Osteocyte (in vitro differentiated cells): Measurements from ENCODE around the gene SPRR2A. TPM values are rescaled to one million over a fixed set of nuclear protein-coding genes. Genes with fewer than 3 reads are reported as not detected.

Source experiments
- DNase-seq: peaks from one replicate; pipeline ENCODE4 v3.0.0; 2021; ENCODE audit warnings: mixed read lengths; ENCODE audit not compliant: unreplicated experiment; ENCODE audit errors: extremely low spot score
- H3K27ac Mint-ChIP-seq: one replicate; pipeline ENCODE4 v1.8.0; 2021; ENCODE audit warnings: mild to moderate bottlenecking, mixed read lengths; ENCODE audit not compliant: unreplicated experiment
- H3K27me3 Mint-ChIP-seq: one replicate; pipeline ENCODE4 v1.8.0; 2021; ENCODE audit warnings: mixed read lengths; ENCODE audit not compliant: unreplicated experiment
- H3K36me3 Mint-ChIP-seq: one replicate; pipeline ENCODE4 v1.8.0; 2021; ENCODE audit warnings: mixed read lengths; ENCODE audit not compliant: unreplicated experiment
- H3K4me1 Mint-ChIP-seq: one replicate; pipeline ENCODE4 v1.8.0; 2021; ENCODE audit warnings: mixed read lengths; ENCODE audit not compliant: unreplicated experiment
- H3K4me3 Mint-ChIP-seq: one replicate; pipeline ENCODE4 v1.8.0; 2021; ENCODE audit warnings: mild to moderate bottlenecking, moderate library complexity, mixed read lengths; ENCODE audit not compliant: unreplicated experiment
- H3K9me3 Mint-ChIP-seq: one replicate; pipeline ENCODE4 v1.8.0; 2021; ENCODE audit warnings: mixed read lengths; ENCODE audit not compliant: unreplicated experiment
- CTCF ChIP-seq: fragments of 200-600 bp; sonication (generic); IDR thresholded peaks from 2 replicates; pipeline ENCODE4 v1.5.0; 2021; ENCODE audit warnings: antibody characterized with exemption, mild to moderate bottlenecking, moderate library complexity
- total RNA-seq: library from RNA; stranded (reverse); gene quantifications from 2 replicates; pipeline ENCODE4 v1.2.1, GENCODE V29; 2021

Gene SPRR2A
- total RNA-seq, 1 donor from 2014 or later: not detected

GRCh38 chr1:153087652-153088051 lies 30.3 kb upstream of the SPRR2A start:
- H3K4me1 Mint-ChIP-seq: no peaks in the 10 kb centered on the region
- no peak overlapping the region for H3K4me3 Mint-ChIP-seq
- no peak for DNase-seq
- H3K36me3 Mint-ChIP-seq: no peaks in the 10 kb centered on the region
- TF ChIP-seq CTCF: no peak
- no peak overlapping the region for H3K27ac Mint-ChIP-seq
- no peaks in the 10 kb centered on the region for H3K27me3 Mint-ChIP-seq
- no peaks in the 10 kb centered on the region for H3K9me3 Mint-ChIP-seq

DNA sequence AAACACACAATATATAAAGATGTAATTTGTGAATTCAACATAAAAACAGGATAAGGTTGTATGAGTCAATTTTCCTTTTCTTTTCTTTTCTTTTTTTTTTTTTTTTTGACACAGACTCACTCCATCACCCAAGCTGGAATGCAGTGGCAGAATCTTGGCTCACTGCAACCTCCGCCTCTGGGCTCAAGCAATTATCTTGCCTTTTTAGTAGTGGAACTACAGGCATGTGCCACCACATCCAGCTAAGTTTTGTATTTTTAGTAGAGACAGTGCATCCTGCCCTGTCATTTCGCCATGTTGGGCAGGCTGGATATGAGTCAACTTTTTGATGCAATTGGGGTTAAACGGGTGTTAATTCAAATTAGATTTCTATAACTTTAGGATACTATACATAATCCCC lies 24.4 kb upstream of the SPRR2A start:
- no peak for TF ChIP-seq CTCF
- no peak for DNase-seq
- H3K4me1 Mint-ChIP-seq: no peaks in the 10 kb centered on the region
- H3K36me3 Mint-ChIP-seq: no peaks in the 10 kb centered on the region
- H3K4me3 Mint-ChIP-seq: no peak overlapping the region
- peaks cover 5% of the 10 kb centered on the region for H3K9me3 Mint-ChIP-seq
- H3K27ac Mint-ChIP-seq: no peak overlapping the region
- H3K27me3 Mint-ChIP-seq: no peaks in the 10 kb centered on the region

- Mint-ChIP-seq H3K27ac (no peak overlapping the region), H3K27me3 (no peaks in the 10 kb centered on the region), H3K4me3 (no peak overlapping the region), H3K9me3 (no peaks in the 10 kb centered on the region), H3K36me3 (no peaks in the 10 kb centered on the region), H3K4me1 (no peaks in the 10 kb centered on the region)
- no peak for DNase-seq
- TF ChIP-seq CTCF: no peak
These were observed 15.8 kb upstream of the SPRR2A start for GRCh38 chr1:153072806-153073726.

DNA sequence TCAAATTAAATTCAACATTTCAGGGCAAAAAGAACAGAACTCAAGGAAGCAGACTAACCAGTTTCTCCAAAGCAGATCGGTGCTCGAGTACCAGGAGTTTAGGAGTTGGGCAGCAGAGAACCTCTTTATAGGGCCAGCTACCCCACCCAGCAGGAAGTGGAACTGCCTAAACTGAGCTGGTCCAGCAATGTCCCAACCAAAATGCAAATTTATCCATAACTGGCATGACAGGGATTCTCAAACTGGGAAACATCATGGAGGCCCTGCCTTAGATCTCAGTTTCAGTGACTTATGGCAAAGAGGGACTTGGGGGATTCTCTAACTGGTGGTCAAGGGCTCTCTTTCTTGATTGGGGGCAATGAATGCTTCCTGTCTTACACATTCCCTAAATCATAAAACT lies 14.2 kb upstream of the SPRR2A start, which contains the start of gene SPRR2B:
SPRR2B (minus strand) TSS at position 101 of the 400 bp plus-strand sequence. CDS start 772 bp downstream, outside the sequence.
- Mint-ChIP-seq H3K27ac (no peak within 1 kb of the TSS), H3K4me1 (no peaks in the 10 kb centered on the region), H3K36me3 (no peaks in the 10 kb centered on the region), H3K27me3 (no peaks in the 10 kb centered on the region), H3K4me3 (no peak within 1 kb of the TSS), H3K9me3 (no peaks in the 10 kb centered on the region)
- no peak for DNase-seq
- no peak for TF ChIP-seq CTCF

DNA sequence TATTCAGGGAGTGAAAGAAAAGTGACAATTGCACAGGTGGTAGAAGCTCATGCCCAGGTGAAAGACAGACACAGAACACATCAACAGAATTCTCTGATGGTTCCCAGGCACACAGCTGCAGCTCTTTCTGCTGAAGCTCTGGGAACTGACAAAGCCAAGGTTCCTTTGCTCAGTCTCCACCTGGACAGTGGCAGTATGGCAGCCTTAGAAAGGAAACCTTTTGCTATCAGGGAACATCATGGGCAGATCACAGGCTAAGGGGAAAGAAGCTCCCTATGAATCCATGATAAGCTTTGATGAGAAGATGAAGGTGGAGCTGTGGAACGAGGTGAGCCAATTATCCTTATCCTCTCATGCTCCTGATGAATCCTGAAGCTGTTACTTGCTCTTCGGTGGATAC lies 12.9 kb upstream of the SPRR2A start:
- Mint-ChIP-seq H3K4me1 (no peaks in the 10 kb centered on the region), H3K4me3 (no peak overlapping the region), H3K36me3 (no peaks in the 10 kb centered on the region), H3K9me3 (no peaks in the 10 kb centered on the region), H3K27ac (no peak overlapping the region), H3K27me3 (peaks cover 4% of the 10 kb centered on the region)
- no peak for TF ChIP-seq CTCF
- DNase-seq: no peak
